Type B pancreatic cell (in vitro differentiated cells): ENCODE data around the gene TREX2. TPM values are rescaled to one million over a fixed set of nuclear protein-coding genes. Genes with fewer than 3 reads are reported as not detected.

ENCODE experiments used
- DNase-seq: peaks from one replicate; pipeline ENCODE4 v3.0.0; 2021; ENCODE audit warnings: mixed read lengths; ENCODE audit not compliant: unreplicated experiment; ENCODE audit errors: extremely low spot score
- H3K27ac Mint-ChIP-seq: 2 replicates; pipeline ENCODE4 v1.8.0; 2021; ENCODE audit warnings: mild to moderate bottlenecking, mixed read lengths
- H3K27me3 Mint-ChIP-seq: 2 replicates; pipeline ENCODE4 v1.8.0; 2021; ENCODE audit warnings: mixed read lengths
- H3K36me3 Mint-ChIP-seq: 2 replicates; pipeline ENCODE4 v1.8.0; 2021; ENCODE audit warnings: mixed read lengths
- H3K4me1 Mint-ChIP-seq: one replicate; pipeline ENCODE4 v1.8.0; 2021; ENCODE audit warnings: mixed read lengths; ENCODE audit not compliant: unreplicated experiment
- H3K4me3 Mint-ChIP-seq: 2 replicates; pipeline ENCODE4 v1.8.0; 2021; ENCODE audit warnings: mild to moderate bottlenecking, mixed read lengths
- H3K9me3 Mint-ChIP-seq: 2 replicates; pipeline ENCODE4 v1.8.0; 2021; ENCODE audit warnings: mixed read lengths
- total RNA-seq: library from RNA; stranded (reverse); gene quantifications from 2 replicates; pipeline ENCODE4 v1.2.1, GENCODE V29; 2021; ENCODE audit warnings: low replicate concordance
- TF ChIP-seq, protein P1 (sequence below): fragments of 200-600 bp; sonication (generic); conservative IDR thresholded peaks from 2 replicates; pipeline ENCODE4 v1.5.0; 2021; ENCODE audit warnings: antibody characterized with exemption, mild to moderate bottlenecking

Gene TREX2
- total RNA-seq, 1 donor from 2014 or later: 0.72 TPM

DNA sequence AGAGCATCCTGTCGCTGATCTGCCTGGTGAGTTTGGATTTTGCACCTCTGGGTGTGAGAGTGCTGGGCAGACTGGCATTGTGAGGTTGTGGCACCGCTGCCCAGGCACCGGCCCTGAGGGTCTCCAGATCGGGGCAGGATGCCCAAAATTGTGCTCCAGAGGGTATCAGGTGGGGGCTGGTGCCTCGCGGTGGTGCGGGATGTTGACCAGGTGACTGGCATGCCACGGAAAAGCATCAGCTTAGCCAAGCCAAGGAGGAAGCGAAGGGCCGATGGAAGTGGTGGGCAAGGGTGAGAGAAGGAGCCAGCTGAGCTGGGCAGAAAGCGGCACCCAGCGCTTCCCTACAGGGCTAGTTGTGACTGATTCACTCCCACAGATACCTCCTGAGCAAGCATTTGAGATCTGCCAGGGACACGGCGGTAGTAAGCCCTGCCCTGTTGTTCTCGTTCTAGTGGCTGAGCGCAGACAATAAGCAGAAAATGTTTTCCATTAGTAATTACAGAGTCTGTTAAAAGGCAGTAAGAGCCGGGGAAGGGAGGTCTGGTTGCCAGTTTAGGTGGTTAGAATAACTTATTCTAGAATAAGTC, 33.8 kb downstream of the TREX2 start:
- Mint-ChIP-seq H3K9me3 (no peaks in the 10 kb centered on the region), H3K27me3 (peaks cover 17% of the 10 kb centered on the region), H3K36me3 (no peaks in the 10 kb centered on the region), H3K4me1 (no peaks in the 10 kb centered on the region), H3K27ac (no peak overlapping the region), H3K4me3 (no peak overlapping the region)
- DNase-seq: no peak
- TF ChIP-seq, protein P1, sequence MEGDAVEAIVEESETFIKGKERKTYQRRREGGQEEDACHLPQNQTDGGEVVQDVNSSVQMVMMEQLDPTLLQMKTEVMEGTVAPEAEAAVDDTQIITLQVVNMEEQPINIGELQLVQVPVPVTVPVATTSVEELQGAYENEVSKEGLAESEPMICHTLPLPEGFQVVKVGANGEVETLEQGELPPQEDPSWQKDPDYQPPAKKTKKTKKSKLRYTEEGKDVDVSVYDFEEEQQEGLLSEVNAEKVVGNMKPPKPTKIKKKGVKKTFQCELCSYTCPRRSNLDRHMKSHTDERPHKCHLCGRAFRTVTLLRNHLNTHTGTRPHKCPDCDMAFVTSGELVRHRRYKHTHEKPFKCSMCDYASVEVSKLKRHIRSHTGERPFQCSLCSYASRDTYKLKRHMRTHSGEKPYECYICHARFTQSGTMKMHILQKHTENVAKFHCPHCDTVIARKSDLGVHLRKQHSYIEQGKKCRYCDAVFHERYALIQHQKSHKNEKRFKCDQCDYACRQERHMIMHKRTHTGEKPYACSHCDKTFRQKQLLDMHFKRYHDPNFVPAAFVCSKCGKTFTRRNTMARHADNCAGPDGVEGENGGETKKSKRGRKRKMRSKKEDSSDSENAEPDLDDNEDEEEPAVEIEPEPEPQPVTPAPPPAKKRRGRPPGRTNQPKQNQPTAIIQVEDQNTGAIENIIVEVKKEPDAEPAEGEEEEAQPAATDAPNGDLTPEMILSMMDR: no peak

- no peaks in the 10 kb centered on the region for H3K9me3 Mint-ChIP-seq
- TF ChIP-seq, protein P1: no peak
- peaks cover 20% of the 10 kb centered on the region for H3K27me3 Mint-ChIP-seq
- no peaks in the 10 kb centered on the region for H3K36me3 Mint-ChIP-seq
- DNase-seq: no peak
- H3K4me3 Mint-ChIP-seq: peak within 1 kb of the TSS; percentile 49
- H3K4me1 Mint-ChIP-seq: no peaks in the 10 kb centered on the region
- no peak within 1 kb of the TSS for H3K27ac Mint-ChIP-seq
Measured at GRCh38 chrX:153411255-153411987, 34.4 kb downstream of the TREX2 start, which contains the start of gene ZFP92. Gene ZFP92 (plus strand): TSS chrX:153411472. CDS start chrX:153418323, 6,851 bp downstream.

DNA sequence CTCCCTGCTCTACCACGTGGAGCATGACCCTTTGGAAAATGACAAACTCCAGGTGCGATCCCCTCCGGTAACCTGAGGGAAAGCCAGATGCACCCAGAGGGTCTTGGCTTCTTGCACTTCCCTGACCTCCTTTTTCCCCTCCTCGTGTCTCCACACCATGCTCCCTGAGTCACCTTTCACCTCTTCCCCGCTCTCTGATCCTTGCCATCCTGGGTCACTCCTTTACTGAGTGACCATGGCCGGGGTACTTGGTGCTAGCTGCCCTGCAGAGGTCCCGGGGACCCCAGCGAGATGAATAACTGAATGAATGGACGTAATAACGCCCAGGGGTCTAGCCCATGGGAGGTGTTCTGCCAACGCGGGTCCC, 35.0 kb downstream of the TREX2 start:
- Mint-ChIP-seq H3K4me3 (peak overlapping the region; percentile 49), H3K27ac (no peak overlapping the region), H3K27me3 (peaks cover 21% of the 10 kb centered on the region), H3K4me1 (no peaks in the 10 kb centered on the region), H3K36me3 (no peaks in the 10 kb centered on the region), H3K9me3 (no peaks in the 10 kb centered on the region)
- DNase-seq: no peak
- TF ChIP-seq, protein P1: no peak

GRCh38 chrX:153410373-153410772, 35.5 kb downstream of the TREX2 start:
- no peak for DNase-seq
- TF ChIP-seq, protein P1: no peak
- Mint-ChIP-seq H3K27ac (no peak overlapping the region), H3K27me3 (peaks cover 20% of the 10 kb centered on the region), H3K4me1 (no peaks in the 10 kb centered on the region), H3K36me3 (no peaks in the 10 kb centered on the region), H3K9me3 (no peaks in the 10 kb centered on the region), H3K4me3 (no peak overlapping the region)

- Mint-ChIP-seq H3K36me3 (no peaks in the 10 kb centered on the region), H3K4me3 (no peak overlapping the region), H3K27ac (no peak overlapping the region), H3K27me3 (peaks cover 23% of the 10 kb centered on the region), H3K4me1 (no peaks in the 10 kb centered on the region), H3K9me3 (no peaks in the 10 kb centered on the region)
- DNase-seq: no peak
- TF ChIP-seq, protein P1: no peak
Measured at GRCh38 chrX:153409414-153410101, 36.3 kb downstream of the TREX2 start.
